Glomerular visceral epithelial cell (primary cell): Measurements from ENCODE around the gene BICDL1.
"Not testable (repeated sequence)": the region's sequence is repeated elsewhere in the genome, so short reads cannot be mapped to it uniquely, and the experiment has no call there.

Source experiments
- DNase-seq: peaks from one replicate; pipeline ENCODE4 v3.0.0-alpha.2; 2016; ENCODE audit errors: extremely low spot score

The BICDL1 gene, protein sequence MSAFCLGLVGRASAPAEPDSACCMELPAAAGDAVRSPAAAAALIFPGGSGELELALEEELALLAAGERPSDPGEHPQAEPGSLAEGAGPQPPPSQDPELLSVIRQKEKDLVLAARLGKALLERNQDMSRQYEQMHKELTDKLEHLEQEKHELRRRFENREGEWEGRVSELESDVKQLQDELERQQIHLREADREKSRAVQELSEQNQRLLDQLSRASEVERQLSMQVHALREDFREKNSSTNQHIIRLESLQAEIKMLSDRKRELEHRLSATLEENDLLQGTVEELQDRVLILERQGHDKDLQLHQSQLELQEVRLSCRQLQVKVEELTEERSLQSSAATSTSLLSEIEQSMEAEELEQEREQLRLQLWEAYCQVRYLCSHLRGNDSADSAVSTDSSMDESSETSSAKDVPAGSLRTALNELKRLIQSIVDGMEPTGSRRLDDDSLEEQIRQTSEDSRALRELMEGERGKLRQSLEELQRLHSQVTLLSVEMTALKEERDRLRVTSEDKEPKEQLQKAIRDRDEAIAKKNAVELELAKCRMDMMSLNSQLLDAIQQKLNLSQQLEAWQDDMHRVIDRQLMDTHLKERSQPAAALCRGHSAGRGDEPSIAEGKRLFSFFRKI

DNA sequence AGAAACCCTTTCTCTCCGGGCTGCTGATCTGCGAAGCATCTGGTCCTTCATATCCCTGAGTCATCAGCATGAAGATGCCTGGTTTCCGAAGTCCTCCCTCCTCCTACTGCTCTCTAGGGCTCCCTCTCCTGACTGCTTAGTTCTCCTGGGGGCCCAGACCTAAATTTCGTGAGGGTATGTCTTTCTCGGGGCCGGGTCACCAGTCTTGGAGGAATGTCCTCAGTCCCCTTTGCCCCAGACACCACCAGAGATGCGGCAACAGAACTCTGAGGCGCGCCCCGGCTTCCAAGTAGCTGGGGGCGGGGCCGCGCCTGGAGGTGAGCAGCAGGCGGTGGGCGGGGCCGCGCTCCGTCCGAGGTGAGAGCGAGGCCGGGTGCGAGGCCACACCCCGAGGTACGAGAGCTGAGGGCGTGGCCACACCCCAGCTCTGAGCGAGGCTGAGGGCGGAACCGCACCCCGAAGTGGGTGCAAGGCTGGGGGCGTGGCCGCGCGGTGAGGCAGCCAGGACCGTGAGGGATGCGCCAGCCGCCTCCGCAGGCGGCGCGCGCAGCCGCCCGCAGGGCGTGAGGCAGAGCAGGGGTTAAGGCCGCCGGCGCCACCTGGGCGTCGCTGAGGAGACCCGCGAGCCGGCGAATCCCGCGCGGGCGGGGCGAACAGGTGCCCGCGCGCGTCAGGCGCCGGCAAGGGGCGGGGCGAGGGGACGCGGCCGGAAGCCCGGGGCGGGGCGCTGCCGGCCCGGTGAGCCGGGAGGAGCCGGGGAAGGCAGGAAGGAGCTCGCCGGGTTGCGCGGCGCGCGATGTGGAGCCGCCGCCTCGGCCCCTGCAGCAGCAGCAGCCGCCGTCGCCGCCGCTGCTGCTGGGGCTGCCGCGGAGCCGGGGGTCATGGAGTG lies at the start of gene BICDL1:
TSS of gene BICDL1 (plus strand) at position 765 of the 889 bp plus-strand sequence. CDS start 633 bp downstream, outside the sequence.
- peak; percentile 85 for DNase-seq

DNA sequence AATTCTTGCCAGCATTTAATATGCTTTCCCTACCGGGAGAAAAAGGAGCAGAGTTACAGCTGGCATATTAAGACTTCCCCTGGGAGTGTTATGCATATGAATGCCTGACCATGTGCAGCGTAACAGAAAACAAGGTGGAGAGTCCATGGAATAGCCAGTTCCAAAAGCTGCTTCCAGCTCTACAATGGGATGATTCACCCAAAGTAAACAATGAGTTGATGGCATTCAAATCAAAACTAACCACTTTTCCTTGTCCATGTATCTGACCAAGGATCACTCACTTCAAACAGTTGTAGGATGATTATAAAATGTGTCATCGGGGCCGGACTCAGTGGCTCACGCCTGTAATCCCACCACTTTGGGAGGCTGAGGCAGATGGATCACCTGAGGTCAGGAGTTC lies 48.1 kb upstream of the BICDL1 start:
- DNase-seq: peak; percentile 67

DNA sequence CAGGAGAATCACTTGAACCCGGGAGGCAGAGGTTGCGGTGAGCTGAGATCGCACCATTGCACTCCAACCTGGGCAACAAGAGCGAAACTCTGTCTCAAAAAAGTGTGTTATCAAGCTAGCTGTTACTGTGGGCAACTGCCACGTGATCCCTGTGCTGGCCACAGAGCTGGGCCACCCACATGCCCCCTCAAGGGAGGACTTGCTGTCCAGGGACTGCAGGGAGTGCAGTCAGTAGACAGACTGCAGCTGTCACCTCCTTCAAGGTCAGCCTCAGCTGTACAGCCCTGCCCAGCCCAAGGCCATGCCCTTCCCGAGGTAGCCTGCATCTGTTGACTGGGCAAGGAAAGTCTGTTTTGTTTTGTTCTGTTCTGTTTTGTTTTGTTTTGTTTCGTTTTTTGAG lies 46.6 kb upstream of the BICDL1 start:
- no peak for DNase-seq

DNA sequence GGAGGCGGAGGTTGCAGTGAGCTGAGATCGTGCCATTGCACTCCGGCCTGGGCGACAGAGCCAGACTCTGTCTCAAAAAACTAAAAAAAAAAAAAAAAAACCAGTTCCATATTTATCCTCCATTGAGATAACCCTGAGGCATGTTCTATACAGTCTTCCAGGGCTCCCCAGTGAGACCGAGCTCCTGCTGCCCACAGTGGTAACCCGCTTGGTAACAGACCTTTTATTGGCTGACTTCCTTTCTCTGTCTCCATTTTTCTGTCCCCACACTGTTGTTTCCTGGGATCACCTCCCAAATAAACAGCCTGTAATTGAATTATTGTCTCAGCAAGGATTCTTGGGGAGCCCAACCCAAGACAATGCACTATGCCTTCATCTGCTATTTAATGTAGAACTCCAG lies 42.8 kb upstream of the BICDL1 start:
- DNase-seq: no peak

DNA sequence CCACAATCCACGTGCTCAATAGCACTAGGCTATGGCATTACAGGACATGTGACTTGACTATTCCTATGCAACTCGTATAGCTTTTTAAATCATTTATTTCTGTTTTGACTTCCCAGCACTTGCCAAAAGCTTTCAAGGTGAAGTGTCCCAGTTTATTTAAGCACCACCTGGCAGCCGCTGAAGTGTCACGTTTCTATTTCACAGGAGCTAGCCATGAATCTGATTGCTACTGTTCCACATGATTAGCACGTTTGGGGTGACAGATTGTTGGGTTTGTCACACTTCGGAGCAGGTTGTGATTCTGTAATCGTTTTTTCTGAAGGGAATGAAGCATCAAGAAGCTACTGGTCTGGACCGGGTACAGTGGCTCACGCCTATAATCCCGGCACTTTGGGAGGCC lies 39.9 kb upstream of the BICDL1 start:
- DNase-seq: no peak

DNA sequence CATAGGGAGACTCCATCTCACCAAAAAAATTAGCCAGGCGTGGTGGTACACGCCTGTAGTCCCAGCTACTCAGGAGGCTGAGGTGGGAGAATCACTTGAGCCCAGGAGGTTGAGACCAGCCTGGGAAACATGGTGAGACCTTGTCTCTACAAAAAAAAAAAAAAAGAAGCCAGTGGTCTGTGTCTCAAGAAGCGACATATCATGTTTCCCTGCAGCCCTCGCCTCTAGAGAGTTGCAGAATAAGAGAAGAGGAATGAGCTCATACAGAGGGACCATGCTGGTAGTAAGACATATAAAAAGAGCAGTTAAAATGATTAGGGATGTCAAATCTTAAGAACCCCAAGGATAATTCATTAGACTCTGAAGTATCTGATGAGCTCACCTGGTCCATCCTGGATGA lies 39.4 kb upstream of the BICDL1 start:
- no peak for DNase-seq

DNA sequence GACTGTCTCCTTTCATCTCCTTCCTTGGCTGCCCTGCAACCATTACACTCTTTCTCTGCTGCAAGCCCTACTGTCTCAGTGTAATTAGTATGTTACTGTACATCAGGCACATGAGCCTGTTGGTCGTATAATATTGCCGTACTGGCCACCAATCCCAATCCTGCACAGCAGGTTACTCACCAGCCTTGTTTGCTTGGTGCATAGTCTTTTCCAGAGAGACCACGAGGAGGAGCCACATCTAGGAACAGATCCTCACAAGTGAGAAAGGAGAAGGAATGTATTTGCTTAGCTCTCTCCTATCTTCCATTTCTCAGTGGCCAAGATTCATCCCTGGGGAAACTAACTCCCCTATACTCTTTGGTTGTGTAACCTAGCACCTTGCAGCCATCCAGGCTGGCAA lies 33.0 kb upstream of the BICDL1 start:
- no peak for DNase-seq

DNA sequence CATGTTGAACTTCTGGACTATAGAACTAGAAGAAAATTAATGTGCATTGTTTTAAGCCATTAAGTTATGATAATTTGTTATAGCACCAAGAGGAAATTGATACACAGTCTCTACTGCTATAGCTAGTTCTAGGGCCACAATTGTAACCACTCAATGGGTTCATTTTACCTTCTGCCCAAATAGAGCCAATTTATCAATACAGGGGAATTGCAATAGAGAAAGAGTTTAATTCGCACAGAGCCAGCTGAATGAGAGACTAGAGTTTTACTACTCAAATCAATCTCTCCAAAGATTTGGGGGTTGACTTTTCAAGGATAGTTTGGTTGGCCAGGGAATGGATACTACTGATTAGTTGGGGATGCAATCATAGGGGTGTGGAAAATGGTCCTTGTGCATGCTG lies 31.9 kb upstream of the BICDL1 start:
- DNase-seq: no peak

DNA sequence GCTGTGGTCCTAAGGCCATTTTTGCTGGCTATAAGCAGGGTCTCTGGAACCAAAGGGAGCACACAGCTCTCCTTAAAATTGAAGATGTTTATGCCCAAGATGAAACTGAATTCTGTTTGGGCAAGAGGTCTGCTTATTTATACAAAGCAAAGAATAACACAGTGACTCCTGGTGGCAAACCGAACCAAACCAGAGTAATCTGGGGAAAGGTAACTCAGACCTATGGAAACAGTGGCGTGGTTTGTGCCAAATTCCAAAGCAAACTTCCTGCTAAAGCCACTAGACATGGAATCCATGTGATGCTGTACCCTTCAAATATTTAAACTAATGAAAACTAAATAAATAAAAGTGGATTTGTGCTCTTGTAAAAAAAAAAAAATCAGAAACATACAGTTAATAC lies 29.6 kb upstream of the BICDL1 start:
- DNase-seq: no peak

DNA sequence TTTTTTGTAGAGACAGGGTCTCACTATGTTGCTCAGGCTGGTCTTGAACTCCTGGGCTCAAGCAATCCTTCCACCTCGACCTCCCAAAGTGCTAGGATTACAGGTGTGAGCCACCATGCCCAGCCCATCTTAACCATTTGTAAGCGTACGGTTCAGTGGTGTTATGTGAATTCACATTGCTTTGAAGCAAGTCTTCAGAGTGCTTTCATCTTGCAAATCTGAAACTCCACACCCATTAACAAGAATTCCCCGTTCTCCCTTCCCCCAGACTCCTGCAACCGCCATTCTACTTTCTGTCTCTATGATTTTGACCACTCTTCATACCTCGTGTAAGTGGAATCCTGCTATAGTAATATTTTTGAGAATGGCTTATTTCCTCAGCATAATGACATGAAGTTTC lies 24.9 kb upstream of the BICDL1 start:
- no peak for DNase-seq

DNA sequence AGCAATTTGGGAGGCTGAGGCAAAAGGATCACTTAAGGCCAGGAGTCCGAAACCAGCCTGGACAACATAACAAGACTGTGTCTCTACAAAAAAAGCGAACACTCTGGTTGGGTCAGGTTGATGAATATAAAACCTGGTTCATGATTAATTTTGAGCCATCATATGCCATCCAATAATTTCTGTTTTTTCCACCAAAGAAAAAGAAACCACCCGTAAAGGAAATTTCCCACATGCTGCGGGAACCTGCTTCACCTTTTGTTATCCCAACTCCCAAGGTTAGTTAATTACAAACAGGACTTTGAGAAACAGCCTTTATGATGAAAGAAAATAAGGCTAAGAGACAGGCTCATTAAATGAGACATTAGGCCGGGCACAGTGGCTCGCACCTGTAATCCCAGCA lies 24.1 kb upstream of the BICDL1 start:
- DNase-seq: no peak

DNA sequence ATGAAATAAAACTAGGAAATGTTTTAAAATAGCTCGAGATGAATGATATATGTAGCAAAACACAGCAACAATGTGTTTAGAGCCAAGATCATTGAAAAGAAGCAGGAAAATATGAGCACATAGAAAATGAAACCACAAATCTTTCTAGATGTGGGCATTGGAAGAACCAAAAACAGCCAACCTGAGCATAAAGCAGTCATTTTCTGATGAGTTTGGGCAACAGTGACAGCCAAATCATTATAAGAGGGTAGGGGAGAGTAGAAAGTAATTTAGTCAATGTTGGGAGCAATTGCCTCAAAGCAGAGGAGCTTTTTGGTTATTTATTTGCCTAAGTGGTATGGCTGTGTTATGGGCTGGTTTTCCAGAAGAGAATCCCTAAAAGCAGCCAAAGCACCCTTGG lies 8.8 kb upstream of the BICDL1 start:
- DNase-seq: no peak

DNA sequence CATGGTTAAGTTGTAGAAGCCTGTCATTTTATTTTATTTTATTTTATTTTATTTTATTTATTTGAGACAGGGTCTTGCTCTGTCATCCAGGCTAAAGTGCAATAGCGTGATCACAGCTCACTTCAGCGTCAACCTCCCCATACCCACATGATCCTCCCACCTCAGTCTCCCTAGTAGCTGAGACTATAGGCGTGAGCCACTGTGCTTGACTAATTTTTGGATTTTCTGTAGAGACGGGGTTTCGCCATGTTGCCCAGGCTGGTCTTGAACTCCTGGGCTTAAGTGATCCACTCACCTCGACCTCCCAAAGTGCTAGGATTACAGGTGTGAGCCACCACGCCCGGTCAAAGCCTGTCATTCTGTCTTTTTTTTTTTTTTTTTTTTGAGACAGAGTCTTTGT lies 8.3 kb upstream of the BICDL1 start:
- not testable (repeated sequence) for DNase-seq

DNA sequence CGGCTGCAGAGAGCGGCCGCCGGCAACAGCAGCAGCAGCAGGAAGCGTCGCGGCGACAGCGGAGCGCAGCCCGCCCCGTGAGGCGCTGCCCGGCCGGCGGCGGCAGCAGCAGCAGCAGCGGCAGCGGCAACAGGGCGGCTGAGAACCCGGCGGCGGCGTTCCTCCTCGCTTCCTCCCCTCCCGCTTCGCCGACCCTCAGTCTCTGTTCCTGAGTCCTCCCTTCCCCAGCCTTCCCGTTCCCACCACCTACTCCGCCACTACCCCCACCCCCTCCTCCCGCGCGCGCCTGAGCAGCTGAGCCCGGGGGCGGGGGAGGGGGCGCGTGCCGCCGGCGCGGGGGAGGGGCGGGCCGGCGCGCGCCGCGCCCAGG lies 310 bp downstream of the BICDL1 start:
- DNase-seq: no peak

DNA sequence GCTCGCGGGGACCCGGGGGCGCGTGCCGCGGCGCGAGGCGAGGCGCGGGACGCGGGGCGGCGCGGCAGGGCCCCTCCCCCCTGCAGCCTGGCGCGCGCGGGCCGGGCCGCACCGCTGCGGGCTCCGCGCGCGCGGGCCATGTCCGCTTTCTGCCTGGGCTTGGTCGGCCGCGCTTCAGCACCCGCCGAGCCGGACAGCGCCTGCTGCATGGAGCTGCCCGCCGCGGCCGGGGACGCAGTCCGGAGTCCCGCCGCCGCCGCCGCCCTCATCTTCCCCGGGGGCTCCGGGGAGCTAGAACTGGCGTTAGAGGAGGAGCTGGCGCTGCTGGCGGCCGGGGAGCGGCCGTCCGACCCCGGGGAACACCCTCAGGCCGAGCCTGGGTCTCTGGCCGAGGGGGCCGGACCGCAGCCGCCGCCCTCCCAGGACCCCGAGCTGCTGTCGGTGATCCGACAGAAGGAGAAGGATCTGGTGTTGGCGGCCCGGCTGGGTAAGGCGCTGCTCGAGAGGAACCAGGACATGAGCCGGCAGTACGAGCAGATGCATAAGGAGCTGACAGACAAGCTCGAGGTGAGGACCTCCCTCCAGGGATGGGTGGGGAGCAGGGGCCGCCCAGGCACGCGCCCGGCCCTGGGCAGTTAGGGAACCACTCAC lies 820 bp downstream of the BICDL1 start:
- DNase-seq: peak; percentile 70

DNA sequence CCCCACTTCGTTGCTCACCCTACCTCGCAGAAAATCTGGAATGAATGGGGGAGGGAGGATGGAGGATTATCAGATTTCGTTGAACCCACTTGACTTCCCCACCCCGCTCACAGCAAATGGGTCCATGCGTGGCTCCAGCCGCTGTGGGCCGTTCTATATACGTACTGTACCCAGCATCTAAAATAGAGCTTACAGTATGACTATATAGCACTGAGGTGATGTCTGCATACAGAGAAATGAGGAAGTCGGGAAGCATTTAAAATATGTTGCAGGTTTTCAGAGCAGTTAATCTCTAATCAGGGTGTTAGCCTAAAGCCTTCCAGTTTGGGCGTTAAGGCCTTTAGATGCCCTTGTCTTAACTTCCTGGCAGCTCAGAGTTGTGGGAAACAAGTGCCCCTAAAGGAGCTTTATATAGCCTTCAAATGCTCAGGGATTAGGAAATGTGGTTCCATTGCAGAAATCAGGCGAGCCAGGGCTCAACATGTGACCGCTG lies 1.4 kb downstream of the BICDL1 start:
- DNase-seq: peak; percentile 17

DNA sequence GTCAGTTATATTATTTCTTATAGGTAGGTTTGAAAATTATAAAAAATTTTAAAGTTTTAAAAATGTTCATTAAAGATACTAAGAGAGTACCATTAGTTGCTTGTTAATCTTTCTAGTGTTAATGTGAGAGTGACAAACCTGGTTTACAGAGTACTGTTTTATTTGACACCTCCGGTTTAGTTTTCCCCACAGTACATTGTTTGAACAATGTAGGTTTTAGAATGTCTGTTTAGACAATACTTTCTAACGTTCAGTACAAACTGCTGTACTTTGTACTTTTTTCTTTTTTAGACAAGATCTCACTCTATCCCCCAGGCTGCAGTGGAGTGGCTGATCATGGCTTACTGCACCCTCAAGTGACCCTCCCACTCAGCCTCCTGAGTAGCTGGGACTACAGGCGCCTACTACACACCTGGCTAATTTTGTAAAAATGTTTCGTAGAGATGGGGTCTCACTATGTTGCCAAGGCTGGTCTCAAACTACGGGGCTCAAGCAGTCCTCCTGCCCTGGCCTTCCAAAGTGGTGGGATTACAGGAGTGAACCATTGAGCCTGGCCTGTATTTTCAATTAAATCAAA lies 3.2 kb downstream of the BICDL1 start:
- no peak for DNase-seq

DNA sequence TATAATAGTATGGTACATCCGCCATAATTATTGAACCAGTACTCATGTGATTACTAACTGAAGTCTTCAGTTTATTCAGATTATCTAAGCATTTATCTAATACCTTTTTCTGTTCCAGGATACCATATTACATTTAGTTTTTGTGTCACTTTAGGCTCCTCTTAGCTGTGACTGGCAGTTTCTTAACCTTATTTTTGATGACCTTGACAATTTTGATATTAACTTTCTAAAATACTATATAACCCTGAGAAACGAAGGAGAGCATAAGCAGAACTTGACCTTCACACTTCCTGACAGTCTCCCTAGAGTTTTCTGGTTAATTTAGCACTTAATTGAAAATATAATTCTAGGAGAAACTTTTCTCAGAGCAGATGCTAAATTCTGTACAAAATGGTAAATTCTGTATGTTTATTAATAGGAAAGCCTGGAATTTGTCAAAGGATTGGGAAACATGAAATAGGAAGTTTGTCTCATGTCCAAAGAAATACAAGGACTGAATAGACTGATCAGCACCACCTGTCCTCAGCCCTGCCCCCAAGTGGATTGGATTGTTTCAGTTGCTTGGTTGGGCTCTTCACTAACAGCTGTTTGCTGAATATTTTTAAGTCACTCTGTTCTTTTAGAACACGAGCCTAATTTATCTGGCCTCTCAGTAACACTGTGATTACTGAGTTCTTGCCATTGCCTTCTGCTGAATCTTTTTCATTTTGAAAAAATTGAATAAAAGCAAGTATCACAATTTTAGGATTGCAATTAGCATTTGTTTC lies 6.0 kb downstream of the BICDL1 start:
- no peak for DNase-seq

DNA sequence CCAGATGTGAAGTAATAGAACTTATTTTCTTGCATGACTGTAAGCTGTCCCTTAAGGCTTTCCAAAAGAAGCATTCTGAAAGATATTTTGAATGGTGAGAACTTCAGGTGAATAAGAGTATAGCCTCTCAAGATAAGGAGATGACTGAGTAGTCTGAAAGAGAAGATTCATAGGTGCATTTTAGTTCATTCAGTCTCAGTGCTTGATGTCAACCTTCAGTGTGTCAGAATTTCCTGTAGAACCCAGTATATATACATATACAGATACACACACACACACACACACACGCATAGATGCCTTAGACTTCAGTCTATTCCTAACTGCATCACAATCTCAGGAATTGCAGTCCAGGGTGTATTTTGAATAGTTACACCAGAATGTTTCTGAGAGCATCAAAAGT lies 7.4 kb downstream of the BICDL1 start:
- no peak for DNase-seq

DNA sequence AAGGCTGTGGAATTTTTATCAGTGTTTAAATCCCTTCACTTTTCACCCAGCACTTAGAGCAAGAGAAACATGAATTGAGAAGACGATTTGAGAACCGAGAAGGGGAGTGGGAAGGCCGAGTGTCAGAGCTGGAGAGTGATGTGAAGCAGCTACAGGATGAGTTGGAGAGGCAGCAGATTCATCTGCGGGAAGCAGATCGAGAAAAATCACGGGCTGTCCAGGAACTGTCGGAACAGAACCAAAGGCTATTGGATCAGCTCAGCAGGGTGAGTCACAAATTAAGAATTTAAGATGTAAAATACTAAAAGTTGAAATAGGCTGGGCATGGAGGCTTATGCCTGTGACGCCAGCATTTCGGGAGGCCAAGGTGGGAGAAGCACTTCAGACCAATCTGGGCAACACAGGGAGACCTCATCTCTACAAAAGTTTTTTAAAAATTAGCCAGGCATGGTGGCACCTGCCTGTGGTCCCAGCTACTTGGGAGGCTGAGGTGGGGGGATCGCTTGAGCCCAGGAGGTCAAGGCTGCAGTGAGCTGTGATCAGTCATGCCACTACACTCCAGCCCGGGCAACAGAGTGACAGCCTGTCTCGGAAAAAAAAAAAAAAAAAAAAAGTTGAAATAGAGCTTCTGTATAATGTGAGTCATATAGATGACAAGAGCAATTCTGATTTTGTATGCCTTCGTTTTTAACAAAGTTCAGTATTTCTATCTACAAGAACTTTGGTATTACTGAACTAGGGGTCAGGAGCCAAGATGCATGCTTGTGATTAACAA lies 9.6 kb downstream of the BICDL1 start:
- peak; percentile 39 for DNase-seq
